ENCODE data around the gene ZBTB4.

ZBTB4 gene

DNA sequence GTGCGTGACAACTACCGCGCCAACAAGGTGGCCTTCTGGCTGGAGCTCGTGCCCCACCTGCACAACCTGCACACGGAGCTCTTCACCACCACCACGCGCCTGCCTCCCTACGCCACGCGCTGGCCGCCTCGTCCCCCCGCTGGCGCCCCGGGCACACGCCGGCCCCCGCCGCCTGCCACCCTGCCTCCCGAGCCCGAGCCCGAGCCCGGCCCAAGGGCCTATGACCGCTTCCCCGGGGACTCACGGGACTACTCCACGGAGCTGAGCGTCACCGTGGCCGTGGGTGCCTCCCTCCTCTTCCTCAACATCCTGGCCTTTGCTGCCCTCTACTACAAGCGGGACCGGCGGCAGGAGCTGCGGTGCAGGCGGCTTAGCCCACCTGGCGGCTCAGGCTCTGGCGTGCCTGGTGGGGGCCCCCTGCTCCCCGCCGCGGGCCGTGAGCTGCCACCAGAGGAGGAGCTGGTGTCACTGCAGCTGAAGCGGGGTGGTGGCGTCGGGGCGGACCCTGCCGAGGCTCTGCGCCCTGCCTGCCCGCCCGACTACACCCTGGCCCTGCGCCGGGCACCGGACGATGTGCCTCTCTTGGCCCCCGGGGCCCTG lies 62.3 kb downstream of the ZBTB4 start:
- DNase-seq: no peak

DNA sequence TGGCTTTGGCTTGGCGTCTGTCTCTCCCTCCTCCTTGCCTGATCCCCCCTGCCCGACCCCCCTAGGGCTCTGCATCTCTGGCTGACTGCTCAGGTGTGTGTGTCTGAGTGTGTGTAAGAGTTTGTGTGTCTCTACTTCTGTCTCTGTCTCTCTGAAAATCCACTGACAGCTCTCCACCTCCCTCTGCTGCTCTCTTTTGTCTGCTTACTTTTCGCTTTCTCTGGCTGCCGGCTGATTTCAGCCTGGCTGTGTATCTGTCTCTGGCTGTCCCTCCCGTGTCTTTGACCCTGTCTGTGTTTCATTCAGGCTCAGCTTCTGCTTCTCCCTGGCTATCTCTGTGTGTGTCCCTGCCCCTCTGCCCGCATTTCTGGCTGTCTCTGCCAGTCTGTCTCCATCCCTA lies 63.1 kb downstream of the ZBTB4 start:
- no peak for DNase-seq

DNA sequence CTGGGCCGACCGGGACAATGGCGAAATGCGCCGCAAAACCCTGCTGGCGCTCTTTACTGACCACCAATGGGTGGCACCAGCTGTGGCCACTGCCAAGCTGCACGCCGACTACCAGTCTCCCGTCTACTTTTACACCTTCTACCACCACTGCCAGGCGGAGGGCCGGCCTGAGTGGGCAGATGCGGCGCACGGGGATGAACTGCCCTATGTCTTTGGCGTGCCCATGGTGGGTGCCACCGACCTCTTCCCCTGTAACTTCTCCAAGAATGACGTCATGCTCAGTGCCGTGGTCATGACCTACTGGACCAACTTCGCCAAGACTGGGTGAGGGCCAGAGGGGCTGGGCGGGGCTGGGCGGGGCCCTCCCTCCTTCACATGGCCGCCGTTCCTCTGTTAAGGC lies 63.6 kb downstream of the ZBTB4 start:
- no peak for DNase-seq

DNA sequence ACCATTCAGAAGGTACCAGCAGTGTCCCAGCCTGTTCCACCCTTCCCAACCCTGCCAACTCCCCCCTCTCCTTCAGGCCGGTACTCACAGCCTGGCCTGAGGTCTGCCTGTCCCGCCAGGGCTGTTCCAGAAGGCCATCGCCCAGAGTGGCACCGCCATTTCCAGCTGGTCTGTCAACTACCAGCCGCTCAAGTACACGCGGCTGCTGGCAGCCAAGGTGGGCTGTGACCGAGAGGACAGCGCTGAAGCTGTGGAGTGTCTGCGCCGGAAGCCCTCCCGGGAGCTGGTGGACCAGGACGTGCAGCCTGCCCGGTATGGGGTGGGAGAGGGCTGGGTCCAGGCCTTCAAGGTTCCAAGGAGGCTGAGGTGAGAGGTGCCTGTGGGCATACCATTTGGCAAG lies 64.6 kb downstream of the ZBTB4 start:
- DNase-seq: no peak

DNA sequence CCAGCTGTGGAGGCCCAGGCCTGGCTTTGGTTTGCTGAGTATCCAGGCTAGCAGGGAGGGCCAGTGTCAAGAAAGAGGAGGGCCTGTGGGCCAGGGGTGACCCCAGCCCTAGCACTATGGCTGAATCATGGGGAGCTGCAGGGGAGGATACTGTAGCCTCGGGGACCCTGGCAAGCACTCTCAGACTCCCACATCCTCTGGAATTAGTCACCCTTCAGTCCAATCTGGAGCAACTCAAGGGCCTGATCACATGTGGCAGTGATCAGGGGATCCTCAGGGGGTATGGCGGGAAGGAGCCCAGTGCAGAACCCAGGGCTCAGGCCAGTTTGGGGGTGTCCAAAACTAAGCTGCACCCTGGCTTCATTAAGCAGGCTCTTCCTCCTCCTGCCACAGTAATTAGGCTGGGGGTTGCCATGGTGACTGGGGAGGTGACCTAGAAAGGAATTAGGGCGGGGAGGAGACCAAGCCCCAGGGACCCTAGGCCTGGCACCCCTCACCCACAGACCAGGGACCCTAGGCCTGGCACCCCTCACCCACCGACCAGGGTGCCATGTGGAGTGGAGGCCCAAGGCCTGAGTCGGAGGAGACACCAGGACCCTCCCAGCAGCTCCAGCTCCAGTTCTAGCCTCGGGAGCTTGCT lies 66.0 kb downstream of the ZBTB4 start:
- no peak for DNase-seq

GRCh38 chr17:7411427-7411750 lies 68.0 kb downstream of the ZBTB4 start:
- DNase-seq: no peak

- no peak for DNase-seq
Observed at GRCh38 chr17:7410634-7411426, 68.6 kb downstream of the ZBTB4 start.

GRCh38 chr17:7409716-7410115 lies 69.7 kb downstream of the ZBTB4 start:
- DNase-seq: no peak
